HepG2 (cell line): ENCODE measurements around the gene SEMA3B. TPM values are rescaled to one million over a fixed set of nuclear protein-coding genes. Genes with fewer than 3 reads are reported as not detected.
A peak's percentile ranks its signal among the peaks of the same experiment; 100 is the strongest.

Experiments
- ISL2 ChIP-seq: sonication (generic); formaldehyde crosslinking; IDR thresholded peaks from 2 replicates; pipeline ENCODE4 v1.5.0; 2020; ENCODE audit warnings: missing genetic modification reagents
- KMT2B ChIP-seq: IDR thresholded peaks from 2 replicates; pipeline ENCODE4 v1.6.1; 2016; ENCODE audit warnings: missing genetic modification reagents, missing compliant biosample characterization
- MIER3 ChIP-seq: IDR thresholded peaks from 2 replicates; pipeline ENCODE4 v1.6.1; 2016; ENCODE audit warnings: missing compliant biosample characterization, borderline replicate concordance
- NFYB ChIP-seq: sonication (generic); formaldehyde crosslinking; IDR thresholded peaks from 2 replicates; pipeline ENCODE4 v1.4.0; 2020; ENCODE audit warnings: missing genetic modification reagents
- RCOR2 ChIP-seq: IDR thresholded peaks from 2 replicates; pipeline ENCODE4 v1.6.1; 2016; ENCODE audit warnings: missing biosample characterization, missing genetic modification reagents
- SP140L ChIP-seq: sonication (generic); formaldehyde crosslinking; IDR thresholded peaks from 2 replicates; pipeline ENCODE4 v1.4.0; 2020; ENCODE audit warnings: missing genetic modification reagents, borderline replicate concordance
- SPEN ChIP-seq: sonication (generic); formaldehyde crosslinking; IDR thresholded peaks from 2 replicates; pipeline ENCODE4 v1.5.1; 2020; ENCODE audit warnings: low read depth, mild to moderate bottlenecking, missing genetic modification reagents
- STAG1 ChIP-seq: sonication (generic); formaldehyde crosslinking; IDR thresholded peaks from 2 replicates; pipeline ENCODE4 v1.4.0; 2020; ENCODE audit warnings: missing genetic modification reagents
- ZNF10 ChIP-seq: sonication (generic); formaldehyde crosslinking; IDR thresholded peaks from 2 replicates; pipeline ENCODE4 v1.4.0; 2020; ENCODE audit warnings: mild to moderate bottlenecking, low read depth, missing genetic modification reagents, borderline replicate concordance
- ZNF337 ChIP-seq: sonication (generic); formaldehyde crosslinking; IDR thresholded peaks from 2 replicates; pipeline ENCODE4 v1.5.1; 2020; ENCODE audit warnings: missing genetic modification reagents, low read depth, mild to moderate bottlenecking, borderline replicate concordance
- ZNF34 ChIP-seq: sonication (generic); formaldehyde crosslinking; IDR thresholded peaks from 2 replicates; pipeline ENCODE4 v1.4.0; 2020; ENCODE audit warnings: mild to moderate bottlenecking, missing genetic modification reagents, borderline replicate concordance
- ZNF879 ChIP-seq: sonication (generic); formaldehyde crosslinking; IDR thresholded peaks from 2 replicates; pipeline ENCODE4 v1.8.1; 2023; ENCODE audit warnings: missing genetic modification reagents
- ZSCAN25 ChIP-seq: sonication (generic); formaldehyde crosslinking; IDR thresholded peaks from 2 replicates; pipeline ENCODE4 v1.8.0; 2022; ENCODE audit warnings: mild to moderate bottlenecking, missing genetic modification reagents
- polyA plus RNA-seq, 8 experiments: library from polyadenylated mRNA; depleted of rRNA in 3 of 8; stranded (reverse) in 7 of 8; unstranded in 1 of 8; fragments of >200 nt; fragmentation: Illumina TruSeq in 4 of 8; extraction: Trizol in 4 of 8; gene quantifications; 2 replicates each; pipeline versions ENCODE4 v1.2.1 to v1.2.3, GENCODE V29; 2011 to 2016; ENCODE audit warnings: low read depth in 4 of 8, missing spikeins in 1 of 8, mixed read lengths in 1 of 8; ENCODE audit not compliant: insufficient read depth in 1 of 8
- total RNA-seq, 5 experiments: library from RNA; depleted of rRNA; stranded (reverse); fragments of >200 nt; fragmentation: Illumina TruSeq; extraction: Trizol; gene quantifications; 2 replicates each; pipeline ENCODE4 v1.2.3, GENCODE V29; 2016; ENCODE audit warnings: low read depth in 1 of 5
- TF ChIP-seq, protein P1 (sequence below): sonication (generic); formaldehyde crosslinking; IDR thresholded peaks from 2 replicates; pipeline ENCODE4 v1.5.0; 2020; ENCODE audit warnings: mild to moderate bottlenecking, missing genetic modification reagents
- TF ChIP-seq, protein P2 (sequence below): sonication (generic); formaldehyde crosslinking; IDR thresholded peaks from 2 replicates; pipeline ENCODE4 v1.5.0; 2020; ENCODE audit warnings: missing genetic modification reagents
- TF ChIP-seq, protein P3 (sequence below): sonication (generic); formaldehyde crosslinking; IDR thresholded peaks from 2 replicates; pipeline ENCODE4 v1.4.0; 2020; ENCODE audit warnings: missing genetic modification reagents, borderline replicate concordance
- TF ChIP-seq, protein P4 (sequence below): sonication (generic); formaldehyde crosslinking; IDR thresholded peaks from 2 replicates; pipeline ENCODE4 v1.5.0; 2020; ENCODE audit warnings: mild to moderate bottlenecking, missing genetic modification reagents, moderate library complexity
- TF ChIP-seq, protein P5 (sequence below): sonication (generic); formaldehyde crosslinking; IDR thresholded peaks from 2 replicates; pipeline ENCODE4 v1.5.0; 2020; ENCODE audit warnings: mild to moderate bottlenecking, missing genetic modification reagents, borderline replicate concordance

Gene SEMA3B
- total and polyA plus RNA-seq, 2 of the 13 experiments (the other 11 are each of a cell fraction or from before 2014, with no cell fraction given) = 93.2 to 158 TPM

DNA sequence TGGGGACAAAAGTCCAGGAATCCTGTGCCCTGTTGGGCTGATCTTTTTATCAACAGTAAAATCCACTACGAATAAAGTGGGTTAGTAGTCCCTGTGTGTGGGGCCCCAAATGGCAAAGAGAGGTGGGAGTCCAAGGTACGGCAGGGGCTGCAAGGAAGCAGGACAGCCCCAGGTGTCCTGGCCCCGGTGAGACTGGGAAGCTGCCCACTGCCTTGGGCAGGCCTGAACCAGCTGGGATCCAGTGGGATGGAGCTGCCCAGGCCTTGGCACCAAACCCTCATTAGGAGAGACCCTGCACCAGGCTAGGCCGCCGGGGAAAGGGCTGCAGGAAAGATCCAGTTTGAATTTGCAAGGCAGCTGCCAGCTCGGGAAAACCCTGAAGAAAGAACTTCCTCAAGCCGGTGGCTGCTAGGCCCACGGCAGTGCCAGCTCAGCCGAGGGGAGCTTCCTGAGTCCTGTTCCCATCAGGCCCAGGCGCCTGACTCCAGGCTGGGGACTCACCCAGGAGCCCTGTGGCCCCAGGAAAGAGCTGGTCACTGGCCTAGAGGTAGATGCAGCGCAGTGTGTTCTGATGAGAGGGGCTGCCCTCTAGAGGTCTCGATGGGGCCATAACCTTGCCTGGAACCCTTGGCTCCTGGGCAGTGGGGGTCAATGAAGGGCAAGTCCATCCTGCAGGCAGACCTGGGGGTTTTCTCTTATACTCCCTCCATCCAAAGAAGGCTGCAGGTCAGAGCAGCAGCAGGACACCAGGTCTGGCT, 47.4 kb upstream of the SEMA3B start (continued):
- TF ChIP-seq, protein P1, sequence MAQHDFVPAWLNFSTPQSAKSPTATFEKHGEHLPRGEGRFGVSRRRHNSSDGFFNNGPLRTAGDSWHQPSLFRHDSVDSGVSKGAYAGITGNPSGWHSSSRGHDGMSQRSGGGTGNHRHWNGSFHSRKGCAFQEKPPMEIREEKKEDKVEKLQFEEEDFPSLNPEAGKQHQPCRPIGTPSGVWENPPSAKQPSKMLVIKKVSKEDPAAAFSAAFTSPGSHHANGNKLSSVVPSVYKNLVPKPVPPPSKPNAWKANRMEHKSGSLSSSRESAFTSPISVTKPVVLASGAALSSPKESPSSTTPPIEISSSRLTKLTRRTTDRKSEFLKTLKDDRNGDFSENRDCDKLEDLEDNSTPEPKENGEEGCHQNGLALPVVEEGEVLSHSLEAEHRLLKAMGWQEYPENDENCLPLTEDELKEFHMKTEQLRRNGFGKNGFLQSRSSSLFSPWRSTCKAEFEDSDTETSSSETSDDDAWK = no peak
- TF ChIP-seq ZSCAN25 (CRISPR knock-in tag) (no peak), ZNF879 (CRISPR knock-in tag) (no peak), ZNF10 (CRISPR knock-in tag) (no peak), MIER3 (CRISPR knock-in tag) (no peak), ISL2 (CRISPR knock-in tag) (no peak; the same call in 1 of the 2 replicates), KMT2B (no peak), STAG1 (CRISPR knock-in tag) (peak; percentile 92), RCOR2 (CRISPR knock-in tag) (no peak), SPEN (CRISPR knock-in tag) (peak; percentile 63; the same call in 1 of the 2 replicates), NFYB (CRISPR knock-in tag) (0 out of 2 replicates have a peak, but pooled peaks have one; percentile 17), ZNF337 (CRISPR knock-in tag) (no peak), SP140L (CRISPR knock-in tag) (no peak), ZNF34 (CRISPR knock-in tag) (0 out of 2 replicates have a peak, but pooled peaks have one; percentile 21)
- TF ChIP-seq, protein P2, sequence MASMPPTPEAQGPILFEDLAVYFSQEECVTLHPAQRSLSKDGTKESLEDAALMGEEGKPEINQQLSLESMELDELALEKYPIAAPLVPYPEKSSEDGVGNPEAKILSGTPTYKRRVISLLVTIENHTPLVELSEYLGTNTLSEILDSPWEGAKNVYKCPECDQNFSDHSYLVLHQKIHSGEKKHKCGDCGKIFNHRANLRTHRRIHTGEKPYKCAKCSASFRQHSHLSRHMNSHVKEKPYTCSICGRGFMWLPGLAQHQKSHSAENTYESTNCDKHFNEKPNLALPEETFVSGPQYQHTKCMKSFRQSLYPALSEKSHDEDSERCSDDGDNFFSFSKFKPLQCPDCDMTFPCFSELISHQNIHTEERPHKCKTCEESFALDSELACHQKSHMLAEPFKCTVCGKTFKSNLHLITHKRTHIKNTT (CRISPR knock-in tag) = no peak
- TF ChIP-seq, protein P3, sequence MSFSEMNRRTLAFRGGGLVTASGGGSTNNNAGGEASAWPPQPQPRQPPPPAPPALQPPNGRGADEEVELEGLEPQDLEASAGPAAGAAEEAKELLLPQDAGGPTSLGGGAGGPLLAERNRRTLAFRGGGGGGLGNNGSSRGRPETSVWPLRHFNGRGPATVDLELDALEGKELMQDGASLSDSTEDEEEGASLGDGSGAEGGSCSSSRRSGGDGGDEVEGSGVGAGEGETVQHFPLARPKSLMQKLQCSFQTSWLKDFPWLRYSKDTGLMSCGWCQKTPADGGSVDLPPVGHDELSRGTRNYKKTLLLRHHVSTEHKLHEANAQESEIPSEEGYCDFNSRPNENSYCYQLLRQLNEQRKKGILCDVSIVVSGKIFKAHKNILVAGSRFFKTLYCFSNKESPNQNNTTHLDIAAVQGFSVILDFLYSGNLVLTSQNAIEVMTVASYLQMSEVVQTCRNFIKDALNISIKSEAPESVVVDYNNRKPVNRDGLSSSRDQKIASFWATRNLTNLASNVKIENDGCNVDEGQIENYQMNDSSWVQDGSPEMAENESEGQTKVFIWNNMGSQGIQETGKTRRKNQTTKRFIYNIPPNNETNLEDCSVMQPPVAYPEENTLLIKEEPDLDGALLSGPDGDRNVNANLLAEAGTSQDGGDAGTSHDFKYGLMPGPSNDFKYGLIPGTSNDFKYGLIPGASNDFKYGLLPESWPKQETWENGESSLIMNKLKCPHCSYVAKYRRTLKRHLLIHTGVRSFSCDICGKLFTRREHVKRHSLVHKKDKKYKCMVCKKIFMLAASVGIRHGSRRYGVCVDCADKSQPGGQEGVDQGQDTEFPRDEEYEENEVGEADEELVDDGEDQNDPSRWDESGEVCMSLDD (CRISPR knock-in tag) = no peak
- TF ChIP-seq, protein P4, sequence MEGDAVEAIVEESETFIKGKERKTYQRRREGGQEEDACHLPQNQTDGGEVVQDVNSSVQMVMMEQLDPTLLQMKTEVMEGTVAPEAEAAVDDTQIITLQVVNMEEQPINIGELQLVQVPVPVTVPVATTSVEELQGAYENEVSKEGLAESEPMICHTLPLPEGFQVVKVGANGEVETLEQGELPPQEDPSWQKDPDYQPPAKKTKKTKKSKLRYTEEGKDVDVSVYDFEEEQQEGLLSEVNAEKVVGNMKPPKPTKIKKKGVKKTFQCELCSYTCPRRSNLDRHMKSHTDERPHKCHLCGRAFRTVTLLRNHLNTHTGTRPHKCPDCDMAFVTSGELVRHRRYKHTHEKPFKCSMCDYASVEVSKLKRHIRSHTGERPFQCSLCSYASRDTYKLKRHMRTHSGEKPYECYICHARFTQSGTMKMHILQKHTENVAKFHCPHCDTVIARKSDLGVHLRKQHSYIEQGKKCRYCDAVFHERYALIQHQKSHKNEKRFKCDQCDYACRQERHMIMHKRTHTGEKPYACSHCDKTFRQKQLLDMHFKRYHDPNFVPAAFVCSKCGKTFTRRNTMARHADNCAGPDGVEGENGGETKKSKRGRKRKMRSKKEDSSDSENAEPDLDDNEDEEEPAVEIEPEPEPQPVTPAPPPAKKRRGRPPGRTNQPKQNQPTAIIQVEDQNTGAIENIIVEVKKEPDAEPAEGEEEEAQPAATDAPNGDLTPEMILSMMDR = peak; percentile 93
- TF ChIP-seq, protein P5, sequence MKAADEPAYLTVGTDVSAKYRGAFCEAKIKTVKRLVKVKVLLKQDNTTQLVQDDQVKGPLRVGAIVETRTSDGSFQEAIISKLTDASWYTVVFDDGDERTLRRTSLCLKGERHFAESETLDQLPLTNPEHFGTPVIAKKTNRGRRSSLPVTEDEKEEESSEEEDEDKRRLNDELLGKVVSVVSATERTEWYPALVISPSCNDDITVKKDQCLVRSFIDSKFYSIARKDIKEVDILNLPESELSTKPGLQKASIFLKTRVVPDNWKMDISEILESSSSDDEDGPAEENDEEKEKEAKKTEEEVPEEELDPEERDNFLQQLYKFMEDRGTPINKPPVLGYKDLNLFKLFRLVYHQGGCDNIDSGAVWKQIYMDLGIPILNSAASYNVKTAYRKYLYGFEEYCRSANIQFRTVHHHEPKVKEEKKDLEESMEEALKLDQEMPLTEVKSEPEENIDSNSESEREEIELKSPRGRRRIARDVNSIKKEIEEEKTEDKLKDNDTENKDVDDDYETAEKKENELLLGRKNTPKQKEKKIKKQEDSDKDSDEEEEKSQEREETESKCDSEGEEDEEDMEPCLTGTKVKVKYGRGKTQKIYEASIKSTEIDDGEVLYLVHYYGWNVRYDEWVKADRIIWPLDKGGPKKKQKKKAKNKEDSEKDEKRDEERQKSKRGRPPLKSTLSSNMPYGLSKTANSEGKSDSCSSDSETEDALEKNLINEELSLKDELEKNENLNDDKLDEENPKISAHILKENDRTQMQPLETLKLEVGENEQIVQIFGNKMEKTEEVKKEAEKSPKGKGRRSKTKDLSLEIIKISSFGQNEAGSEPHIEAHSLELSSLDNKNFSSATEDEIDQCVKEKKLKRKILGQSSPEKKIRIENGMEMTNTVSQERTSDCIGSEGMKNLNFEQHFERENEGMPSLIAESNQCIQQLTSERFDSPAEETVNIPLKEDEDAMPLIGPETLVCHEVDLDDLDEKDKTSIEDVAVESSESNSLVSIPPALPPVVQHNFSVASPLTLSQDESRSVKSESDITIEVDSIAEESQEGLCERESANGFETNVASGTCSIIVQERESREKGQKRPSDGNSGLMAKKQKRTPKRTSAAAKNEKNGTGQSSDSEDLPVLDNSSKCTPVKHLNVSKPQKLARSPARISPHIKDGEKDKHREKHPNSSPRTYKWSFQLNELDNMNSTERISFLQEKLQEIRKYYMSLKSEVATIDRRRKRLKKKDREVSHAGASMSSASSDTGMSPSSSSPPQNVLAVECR (CRISPR knock-in tag) = peak; percentile 56; the same call in 1 of the 2 replicates
